MM.1S (cell line): ENCODE measurements around the gene CD101.

Experiments
- EZH2 ChIP-seq: fragments of 300-600 bp; sonication (generic); optimal IDR thresholded peaks from 2 replicates; pipeline ENCODE3; 2017; ENCODE audit warnings: low read depth, mild to moderate bottlenecking, antibody characterized with exemption, low read length, mixed read lengths
- EZH2phosphoT487 ChIP-seq: fragments of 300-600 bp; sonication (generic); IDR thresholded peaks from 2 replicates; pipeline ENCODE4 v1.6.1; 2018; ENCODE audit warnings: antibody characterized with exemption, low read length
- TF ChIP-seq, protein P1 (sequence below): fragments of 300-600 bp; sonication (generic); IDR thresholded peaks from 2 replicates; pipeline ENCODE4 v1.5.1; 2016; ENCODE audit warnings: antibody characterized with exemption, low read length, mixed read lengths

DNA sequence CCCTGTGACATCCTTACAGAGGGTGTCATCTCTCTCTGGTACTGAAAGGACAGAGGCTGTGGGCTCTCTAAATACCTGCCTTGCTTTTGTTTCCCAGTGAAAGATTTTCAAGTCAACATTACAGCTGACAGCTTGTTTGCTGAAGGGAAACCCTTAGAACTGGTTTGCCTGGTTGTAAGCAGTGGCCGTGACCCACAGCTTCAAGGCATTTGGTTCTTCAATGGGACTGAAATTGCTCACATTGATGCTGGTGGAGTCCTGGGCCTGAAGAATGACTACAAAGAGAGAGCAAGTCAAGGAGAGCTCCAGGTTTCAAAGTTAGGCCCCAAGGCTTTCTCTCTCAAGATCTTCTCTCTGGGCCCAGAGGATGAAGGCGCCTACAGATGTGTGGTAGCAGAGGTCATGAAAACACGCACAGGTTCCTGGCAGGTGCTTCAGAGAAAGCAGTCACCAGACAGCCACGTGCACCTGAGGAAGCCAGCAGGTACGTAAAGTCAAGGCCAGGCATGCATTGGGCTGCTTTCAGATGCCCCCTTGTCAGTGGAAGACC, 11.8 kb downstream of the CD101 start:
- TF ChIP-seq, protein P1, sequence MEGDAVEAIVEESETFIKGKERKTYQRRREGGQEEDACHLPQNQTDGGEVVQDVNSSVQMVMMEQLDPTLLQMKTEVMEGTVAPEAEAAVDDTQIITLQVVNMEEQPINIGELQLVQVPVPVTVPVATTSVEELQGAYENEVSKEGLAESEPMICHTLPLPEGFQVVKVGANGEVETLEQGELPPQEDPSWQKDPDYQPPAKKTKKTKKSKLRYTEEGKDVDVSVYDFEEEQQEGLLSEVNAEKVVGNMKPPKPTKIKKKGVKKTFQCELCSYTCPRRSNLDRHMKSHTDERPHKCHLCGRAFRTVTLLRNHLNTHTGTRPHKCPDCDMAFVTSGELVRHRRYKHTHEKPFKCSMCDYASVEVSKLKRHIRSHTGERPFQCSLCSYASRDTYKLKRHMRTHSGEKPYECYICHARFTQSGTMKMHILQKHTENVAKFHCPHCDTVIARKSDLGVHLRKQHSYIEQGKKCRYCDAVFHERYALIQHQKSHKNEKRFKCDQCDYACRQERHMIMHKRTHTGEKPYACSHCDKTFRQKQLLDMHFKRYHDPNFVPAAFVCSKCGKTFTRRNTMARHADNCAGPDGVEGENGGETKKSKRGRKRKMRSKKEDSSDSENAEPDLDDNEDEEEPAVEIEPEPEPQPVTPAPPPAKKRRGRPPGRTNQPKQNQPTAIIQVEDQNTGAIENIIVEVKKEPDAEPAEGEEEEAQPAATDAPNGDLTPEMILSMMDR, result no peak
- TF ChIP-seq EZH2 (no peak), EZH2phosphoT487 (no peak)
